ENCODE measurements around the gene CHML.

Gene CHML

DNA sequence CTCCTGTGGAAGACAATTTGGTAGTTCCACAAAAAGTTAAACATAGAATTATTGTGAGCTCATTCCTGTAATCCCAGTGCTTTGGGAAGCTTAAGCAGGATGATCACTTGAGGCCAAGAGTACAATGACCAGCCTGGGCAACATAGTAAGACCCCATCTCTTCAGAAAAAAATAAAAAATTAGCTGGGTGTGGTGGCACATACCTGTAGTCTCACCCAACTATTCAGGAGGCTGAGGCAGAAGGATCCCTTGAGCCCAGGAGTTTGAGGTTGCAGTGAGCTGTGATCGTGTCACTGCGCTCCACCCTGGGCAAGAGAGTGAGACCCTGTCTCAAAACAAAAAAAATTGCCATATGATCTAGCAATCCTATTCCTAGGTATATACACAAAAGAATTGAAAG is 4.1 kb upstream of the CHML start:
- DNase-seq: no peak

DNA sequence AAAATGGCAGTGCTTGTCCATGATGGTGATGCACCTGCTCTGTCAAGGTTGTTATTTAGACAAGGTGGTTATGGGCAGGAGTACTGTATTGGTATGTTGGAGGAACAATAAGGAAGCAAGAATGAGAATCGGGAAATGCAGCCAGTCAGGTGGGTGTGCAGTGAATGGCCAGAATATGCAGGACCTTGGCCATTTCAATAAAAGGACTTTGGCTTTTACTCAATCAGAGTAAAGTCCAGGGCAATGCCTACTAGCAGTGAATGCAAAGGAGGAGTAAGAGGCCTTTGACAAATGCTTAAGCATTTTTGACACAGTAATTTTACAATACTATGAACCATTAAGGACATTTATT is 2.4 kb upstream of the CHML start:
- no peak for DNase-seq

DNA sequence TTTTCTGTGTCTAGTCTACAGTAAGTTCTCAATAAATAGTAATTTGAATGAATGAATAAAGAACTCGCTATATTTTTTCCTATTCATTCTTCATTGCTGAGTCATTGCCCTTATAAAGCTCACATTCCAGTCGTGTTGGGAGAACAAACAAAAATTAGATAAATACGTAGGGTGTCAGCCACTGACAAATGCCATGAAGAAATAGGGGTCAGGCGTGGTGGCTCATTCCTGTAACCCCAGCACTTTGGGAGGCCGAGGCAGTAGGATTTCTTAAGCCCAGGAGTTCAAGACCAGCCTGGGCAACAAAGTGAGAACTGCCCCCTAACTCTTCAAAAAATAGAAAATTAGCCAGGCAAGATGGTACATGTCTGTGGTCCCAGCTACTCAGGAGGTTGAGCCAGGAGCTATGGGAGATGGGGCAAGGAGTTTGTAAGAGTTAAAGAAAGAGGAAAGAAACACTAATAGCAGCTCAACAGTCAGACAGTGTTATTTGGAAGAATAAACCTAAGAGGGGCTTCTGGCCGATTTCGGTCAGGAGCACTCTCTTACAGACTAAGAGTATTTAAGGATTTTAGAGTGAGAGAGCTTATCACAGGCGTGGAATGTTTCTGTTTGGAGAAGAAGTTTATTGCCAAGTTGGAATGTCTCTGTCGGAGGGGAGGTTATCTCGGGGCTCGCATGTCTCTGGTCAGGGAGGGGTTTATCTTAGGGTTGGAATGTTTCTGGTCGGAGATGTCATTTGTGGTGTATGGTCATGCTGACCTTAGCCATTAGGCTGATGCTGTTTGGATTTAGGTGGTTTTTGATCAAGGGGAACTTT is 1.8 kb upstream of the CHML start:
- DNase-seq: no peak

DNA sequence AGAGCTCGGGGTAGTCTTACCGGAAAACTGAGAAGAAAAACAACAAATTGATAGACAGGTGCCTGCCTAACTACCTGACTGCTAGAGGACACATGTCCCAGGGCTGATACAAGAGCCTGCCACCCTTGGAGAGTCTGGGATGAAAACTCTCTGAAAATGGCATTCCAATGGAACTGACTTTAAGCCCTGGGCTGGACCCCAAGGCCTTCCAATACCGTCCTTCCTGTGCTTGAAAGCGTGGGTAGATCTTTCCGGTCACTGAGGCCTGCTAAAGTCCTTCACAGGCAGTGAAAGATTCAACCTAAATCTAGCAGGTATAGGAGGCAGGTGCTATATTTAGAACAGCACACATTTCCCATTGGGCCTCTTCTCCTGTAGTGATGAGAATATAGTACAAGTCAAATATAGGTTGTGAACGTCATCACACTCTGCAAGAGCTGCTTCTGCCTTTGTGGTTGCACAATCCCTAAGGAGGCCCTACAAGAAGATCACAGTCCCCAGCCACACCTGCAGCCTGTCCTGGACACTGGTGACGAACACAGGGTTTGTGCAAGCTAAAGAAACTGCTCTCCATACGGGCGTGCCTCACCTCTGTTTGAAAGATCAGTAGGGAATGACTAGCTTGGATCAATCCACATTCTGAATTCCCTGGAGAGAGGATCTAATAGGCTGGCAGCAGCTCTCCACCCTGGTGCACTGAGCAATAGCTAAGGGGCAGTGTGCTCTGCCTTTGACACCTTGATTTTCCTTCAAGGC is 876 bp upstream of the CHML start:
- DNase-seq: no peak

DNA sequence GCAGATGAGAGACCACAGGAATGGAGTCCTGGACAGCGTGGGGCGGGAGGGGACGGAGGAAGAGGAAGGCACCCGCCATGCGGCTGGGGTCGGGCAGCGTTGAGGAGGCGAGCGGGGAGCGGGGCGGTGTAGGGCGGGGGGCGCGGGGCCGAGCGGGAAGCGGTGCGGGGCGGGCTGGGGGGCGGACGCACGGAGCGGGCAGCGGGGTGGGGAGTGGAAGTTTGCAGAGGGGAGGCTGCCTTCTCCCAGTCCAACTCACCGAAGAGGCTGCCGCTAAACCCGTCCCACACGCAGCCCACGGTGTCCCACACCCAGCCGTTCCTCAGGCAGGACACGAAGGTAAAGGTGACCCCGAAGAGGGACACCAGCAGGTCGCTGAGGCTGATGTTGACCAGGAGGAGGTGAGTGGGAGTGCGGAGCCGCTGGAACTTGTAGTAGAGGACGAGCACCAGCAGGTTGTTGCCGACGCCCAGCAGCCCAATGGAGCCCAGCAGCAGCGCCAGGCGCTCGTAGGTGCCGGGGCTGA is 483 bp downstream of the CHML start:
- DNase-seq: no peak

DNA sequence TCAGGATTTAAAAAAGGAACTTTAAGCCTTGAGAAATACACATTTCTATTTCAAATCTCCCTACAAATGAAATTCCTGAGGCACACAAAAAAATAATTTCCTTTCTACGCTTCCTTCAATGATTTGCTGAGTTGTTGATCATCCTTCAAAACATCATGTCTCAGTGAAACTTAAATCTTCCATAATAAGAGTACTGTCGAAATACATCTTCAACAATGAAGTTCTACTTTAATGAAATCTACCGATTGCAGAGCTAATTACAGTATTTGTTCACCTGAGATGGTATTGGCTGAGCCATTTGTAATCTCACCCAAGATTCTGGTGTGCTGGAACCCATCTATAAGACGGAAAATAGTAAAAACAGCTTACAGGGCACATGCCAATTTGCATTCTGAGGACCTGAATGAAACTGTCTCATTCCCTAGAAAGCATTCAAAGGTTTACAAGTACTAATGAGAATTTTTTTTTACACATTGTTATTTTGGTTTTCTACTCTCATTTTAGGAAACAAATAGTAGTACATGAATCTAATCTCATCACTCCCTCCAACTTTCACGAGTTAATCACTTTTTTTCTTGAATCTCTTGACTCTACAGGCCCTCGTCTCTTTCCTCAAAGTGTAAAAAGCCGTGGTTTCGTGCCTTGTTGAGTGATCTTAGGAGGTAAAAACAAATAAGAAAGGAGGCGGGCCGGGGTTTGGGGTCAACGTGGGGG is 1.1 kb downstream of the CHML start:
- DNase-seq: no peak

DNA sequence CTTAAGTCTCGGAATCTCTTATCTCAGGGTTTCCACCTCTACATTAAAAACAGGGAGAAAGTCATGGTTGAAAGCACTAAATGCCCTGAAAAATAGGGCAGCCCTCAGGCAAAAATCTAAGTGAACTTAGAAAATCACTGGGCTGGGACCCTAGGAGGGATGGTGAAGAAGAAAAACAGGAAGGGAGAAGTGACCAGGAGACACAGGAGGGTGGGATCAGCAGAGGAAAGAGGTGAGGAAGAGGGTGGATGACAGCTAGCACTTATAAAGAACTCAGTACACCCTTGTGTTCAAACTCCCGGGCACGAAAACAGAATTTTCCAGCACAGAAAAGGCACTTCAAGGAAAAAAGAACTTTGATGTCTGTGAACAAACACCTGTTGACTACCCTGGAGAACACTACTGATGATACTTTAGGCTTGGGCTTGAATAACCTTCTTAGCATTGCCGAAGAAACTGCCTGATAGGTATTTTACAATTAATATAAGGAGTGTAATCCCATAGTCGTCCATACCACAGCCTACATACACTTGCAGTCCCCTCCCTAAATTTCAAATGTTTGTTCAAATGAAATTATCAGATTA is 2.0 kb downstream of the CHML start:
- no peak for DNase-seq

DNA sequence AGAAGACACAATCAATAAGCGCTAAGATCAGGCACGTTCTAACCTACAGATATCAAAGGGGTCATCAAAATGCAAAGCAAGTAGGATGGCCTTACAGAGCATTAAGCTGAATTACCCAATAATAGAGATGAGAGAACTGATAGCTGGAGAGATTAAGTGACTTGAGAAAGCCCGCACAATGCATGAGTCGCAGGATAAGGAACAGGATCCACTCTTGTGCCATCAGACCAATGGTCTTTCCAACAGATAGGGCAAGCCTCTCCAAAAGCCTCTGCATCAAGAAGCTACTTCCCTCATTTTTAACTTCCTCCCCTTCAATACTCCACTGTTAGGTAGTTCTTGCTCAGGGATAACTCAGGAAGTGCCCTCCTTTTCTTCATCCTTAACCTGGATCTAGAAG is 2.6 kb downstream of the CHML start:
- no peak for DNase-seq

DNA sequence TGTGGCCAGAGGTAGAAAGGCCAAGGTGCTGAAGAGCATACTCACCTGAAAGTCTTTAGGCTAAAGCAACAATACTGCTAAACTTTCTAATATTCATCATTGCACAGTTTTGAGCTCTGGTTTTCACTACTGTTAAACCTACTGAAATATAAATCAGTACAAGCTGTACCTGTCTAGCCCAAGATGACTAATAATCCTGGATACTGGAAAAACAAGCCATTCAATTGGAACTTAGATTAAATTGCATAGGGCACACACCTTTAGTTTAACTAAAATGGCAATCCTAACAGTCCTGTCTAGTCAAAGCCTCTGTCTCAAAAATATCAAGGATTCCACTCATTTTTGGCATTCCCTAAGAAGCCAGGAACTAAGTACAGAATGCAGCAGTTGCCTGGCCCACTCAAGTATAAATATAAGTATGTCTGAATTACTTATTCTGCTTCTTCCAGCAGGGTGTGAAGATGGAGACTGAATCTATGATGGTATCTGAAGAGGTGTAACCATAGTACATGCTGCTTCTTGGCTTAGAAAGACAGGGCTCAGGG is 3.1 kb downstream of the CHML start:
- DNase-seq: no peak

DNA sequence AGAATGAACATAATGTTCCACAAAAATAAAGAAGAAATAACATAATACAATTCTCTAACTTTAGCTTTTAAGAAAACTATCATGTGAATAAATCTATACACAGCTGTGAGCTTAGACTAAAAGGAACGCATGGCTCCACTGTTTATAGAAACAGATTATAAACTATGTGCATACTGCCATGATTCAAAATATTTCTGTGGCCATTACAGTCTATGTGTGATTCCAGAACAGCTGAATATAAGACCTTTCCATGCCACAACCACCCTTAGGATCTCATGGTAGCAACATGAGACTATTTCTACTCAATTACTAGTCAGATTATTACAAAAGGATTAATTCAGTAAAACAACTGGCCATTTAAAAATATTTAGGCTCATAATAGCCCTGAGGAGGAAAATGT is 3.9 kb downstream of the CHML start:
- DNase-seq: no peak

DNA sequence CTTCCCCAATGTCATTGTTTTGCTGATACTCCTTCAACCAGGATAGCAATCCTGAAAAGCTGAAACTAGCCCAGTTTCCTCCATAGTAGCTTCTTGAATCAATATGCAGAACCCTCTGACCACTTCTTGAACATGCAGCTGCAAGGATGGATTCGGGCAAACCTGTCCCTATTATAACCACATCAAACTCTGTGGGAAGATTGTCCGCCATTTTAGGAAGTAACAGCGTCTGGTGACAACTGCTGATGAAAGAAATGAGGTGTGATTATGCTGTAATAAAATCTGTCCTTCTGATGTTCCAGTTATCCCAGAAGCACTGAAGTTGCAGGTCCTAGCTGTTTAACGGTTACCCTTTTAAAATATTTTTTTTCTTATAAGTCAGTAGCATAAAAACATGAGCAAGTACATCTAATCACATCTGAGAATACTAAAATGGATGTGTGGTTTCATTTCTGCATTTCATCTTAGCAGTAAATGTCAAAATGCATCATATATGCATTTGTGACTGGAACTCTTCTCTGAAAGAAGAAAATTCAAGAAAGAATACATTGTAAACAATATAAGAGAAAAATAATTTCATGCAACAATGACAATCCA is 4.5 kb downstream of the CHML start:
- no peak for DNase-seq

DNA sequence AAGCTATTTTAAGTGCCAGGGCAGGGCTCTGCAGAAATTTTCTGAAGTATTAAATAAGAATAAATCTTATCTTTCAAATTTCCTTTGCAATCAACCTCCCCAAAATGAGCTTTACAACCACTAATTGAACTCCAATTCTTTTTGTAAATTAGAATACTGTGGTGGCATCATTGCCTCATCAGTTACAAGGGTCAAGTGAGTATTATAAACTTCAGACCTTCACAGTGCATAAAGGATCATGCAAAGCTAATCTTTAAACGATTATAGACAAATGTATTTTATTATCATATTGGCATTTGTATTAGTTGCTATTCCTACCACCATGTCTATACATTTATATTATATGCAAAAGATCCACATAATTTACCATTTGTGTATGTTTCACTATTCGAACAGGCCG is 7.2 kb downstream of the CHML start:
- no peak for DNase-seq

DNA sequence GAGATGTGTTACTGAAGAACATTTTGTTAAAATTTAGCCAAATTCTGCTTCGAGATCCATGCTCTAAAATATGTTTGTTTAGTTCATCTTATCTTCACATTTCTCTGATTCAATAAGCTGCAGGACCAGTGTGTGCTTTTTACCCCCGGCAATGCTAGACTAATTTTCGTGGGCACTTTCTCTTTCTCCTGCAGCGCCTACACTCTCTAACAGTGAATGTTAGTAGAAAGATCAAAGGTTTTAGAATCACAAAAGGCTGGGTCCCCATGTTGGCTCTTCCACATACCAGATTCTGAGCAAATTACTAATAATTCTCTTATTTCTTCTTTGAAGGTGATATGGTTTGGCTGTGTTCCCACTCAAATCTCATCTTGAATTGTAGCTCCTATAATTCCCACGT is 8.5 kb downstream of the CHML start:
- DNase-seq: no peak

DNA sequence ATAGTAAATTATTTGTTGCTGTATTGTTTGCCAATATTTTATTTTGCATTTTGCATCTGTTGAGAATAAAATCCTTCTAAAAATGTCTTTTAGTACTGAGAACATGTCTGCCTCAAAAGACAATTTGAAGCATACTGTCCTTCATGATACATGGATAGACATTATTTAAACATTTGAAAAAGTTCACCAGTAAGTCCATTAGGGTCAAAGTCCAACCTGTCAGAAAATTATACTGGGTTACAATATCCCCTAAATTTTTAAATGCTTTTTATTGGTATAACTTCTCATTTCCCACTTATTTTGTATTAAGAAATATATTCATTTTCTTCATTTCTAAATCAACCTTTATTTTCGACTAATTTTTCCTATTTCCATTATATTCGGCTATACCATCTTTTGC is 9.3 kb downstream of the CHML start:
- no peak for DNase-seq

DNA sequence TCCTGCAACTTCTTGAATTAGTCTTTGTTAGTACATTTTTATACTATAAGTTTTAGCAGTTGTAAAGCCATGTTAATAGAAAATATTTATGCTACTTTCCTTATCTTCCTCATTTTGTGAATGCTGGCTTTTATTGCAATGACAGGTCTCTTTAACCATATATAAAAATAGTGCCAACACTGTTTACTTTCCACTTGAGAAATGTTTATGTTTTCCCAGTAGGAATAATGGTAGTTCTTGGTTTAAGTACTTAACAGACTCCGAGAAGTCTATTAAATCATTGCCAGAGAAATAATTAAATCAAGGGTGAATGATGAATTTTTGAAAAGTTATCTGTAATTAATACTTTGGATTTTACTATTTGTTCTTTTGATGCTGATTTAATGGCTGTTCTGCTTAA is 9.7 kb downstream of the CHML start:
- DNase-seq: no peak

DNA sequence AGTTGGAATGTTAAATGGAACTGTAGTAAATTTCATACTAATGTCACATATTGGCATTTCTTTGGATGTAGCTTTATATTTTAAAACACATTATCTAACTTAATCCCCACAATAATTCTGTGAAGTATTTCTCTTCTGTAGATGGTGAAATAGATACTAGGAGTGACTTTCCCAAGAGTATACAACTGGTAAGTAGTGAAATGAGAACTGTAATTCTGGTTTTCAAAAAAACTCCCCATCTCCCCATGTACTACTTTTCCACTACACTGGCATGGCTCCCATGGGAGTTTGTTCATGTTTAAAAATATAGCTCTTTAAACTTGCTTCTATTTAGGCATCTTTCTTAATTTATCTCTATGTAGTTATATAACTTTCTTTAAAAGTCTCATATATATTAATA is 10.2 kb downstream of the CHML start:
- no peak for DNase-seq

DNA sequence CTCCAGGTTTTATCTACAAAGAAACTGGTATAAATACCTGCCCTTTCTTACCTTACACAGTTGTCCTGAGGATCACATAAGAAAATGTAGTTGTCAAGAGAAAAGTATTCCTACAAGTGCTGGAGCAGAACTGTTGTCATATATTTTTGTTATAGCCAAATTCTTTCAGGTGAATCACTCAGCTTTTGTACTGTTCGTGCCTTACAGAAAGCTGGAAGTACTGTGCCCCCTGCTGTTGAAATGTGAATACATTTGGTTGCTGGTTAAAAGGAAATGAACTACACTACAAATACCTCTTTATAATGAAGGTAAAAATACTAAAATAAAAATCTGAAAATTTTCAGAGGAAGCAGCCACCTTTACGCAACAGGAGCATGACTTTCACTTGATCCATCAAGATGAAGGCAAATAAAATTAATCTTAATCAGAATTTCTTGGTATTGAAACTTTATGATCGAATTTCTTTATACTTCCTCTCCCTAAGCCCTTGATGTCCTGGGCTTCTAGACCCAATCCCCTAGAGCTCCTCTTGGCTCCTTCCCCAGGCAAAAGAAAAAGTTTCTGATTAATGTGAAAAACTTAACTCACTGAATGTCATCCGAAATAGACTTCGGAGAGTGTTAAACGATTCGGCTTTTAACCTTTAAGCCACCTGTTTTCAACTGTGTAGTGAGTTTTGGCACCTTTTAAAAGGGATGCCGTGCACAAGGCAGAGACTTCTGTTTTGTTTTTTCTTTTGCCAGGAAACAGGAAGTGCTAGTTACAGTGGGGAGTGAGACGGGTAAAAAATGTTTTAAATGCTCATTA is 12.5 kb downstream of the CHML start:
- no peak for DNase-seq

DNA sequence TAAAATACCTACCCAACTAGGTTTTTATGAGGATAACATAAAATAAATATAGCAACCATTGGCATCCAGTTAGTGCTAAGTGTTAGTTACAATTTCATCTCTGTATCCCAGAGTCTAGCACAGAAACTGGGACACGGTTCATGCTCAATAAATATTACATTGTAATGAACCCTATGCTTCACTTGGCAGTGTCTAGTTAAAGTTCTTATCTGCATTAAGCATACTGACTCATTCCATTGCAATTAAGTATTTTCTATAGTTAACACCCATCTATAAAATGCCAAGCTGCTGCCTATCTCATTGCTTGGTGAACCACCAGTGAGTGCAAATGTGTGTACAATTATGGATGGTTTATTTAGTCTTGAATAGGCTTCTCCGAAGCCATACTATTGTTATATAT is 15.2 kb downstream of the CHML start:
- DNase-seq: no peak

DNA sequence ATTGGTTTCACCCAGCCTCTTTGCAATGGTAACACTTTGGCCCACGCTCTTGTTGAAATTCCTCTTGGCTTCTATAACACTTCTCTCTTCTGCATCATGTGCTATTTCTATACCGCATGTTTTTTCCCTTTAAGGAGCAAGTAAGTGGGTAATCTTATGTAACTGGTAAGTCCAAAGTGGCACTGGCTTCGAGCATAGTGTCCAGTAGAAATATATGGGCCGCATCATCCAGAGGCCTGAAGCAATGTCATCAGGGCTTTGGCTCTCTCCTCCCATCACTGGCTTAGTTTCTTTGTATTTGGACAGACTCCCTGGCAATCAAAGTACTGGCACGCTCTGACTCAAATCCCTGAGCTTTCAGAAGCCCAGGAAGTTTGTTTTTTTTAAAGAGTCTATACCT is 17.5 kb downstream of the CHML start:
- DNase-seq: no peak

DNA sequence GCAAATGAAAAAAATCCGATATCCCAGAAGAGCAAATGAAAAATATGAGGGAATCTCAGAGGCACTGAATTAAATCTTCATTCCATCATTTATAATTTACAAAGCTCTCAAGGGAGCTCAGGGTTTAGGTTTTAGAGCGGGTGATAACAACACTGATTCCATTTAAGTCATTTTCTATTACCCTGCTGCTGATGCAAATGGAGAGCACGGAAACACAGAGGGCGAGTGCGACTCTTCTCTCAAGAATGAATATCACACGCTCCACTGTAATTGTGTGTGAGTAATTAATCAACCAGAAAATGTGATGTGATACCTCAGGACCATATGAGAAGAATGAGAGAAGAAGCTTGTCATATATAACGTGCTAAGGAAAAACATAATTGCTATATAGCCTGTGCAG is 22.7 kb downstream of the CHML start:
- DNase-seq: no peak

DNA sequence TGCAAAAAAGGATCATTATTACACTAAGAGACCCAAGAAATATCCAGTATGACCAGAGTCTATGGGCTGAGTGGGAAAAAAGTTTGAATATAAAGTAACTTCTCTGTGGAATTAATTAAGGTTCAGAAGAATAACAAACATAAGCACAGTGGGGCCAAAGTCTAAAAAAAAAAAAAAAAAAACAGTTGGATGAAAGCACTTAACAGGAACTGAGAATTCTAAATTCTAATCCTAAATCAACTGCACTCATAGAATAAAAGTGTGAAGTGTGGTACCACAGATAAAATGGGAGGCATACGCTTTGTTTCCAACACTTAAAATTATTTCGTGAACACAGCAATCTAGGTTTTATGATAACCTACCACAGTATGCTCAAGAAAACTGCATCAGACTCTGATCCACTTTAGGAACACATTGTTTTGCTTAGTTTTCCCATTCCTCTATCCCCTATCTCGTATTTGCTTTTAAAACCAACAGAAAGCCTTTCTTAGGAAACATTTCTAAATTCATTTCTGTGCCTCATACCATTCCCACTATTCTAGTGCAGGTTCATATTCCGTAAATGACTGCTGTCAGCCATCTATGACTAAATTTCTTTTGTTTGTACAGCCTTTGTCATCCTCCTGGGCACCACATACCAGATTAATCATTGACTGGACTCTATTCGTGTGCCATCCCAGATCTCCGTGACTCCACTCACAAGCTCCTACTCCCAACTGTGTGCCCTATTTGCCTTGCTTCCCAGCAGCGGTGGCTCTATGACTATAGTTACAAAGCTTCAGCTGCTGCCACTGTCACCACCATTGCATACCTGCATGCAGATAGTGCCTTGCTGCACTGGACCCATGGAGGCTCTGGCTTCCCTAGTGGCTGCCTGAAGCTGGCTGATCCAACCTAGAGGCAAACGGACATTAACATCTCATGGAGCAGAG is 24.9 kb downstream of the CHML start:
- no peak for DNase-seq

All from GOT3 (cell line).